HTR-8/SVneo (cell line): ENCODE measurements around the gene SP3.

Experiments
- DNase-seq: peaks from one replicate; pipeline ENCODE4 v3.0.0; 2011; ENCODE audit warnings: low spot score, mixed read lengths; ENCODE audit not compliant: insufficient read length
- FAIRE-seq: peaks from 2 replicates; lab custom pipeline; 2011; peaks lifted over from hg19 to GRCh38; lab: Jason Lieb, UNC

SP3 gene

DNA sequence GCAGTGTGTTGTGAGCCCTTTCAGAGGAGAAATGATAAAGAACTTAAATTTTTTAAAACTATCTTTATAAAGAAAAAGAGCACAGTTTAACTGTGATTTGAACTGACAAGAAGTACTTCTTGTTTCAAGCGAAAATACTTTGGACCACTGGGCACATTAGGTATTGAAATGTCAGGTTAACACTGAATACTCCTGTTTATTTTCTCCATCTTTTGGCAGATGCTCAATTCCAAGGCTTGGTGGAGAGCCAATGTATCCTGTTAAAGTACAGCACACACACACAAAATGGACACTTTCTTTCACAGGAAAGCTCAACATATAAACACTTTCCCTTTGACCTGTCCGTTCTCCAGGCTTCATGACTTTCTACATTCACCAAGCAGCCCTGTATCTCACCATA, 32.6 kb upstream of the SP3 start:
- DNase-seq (no peak), FAIRE-seq (no peak)

DNA sequence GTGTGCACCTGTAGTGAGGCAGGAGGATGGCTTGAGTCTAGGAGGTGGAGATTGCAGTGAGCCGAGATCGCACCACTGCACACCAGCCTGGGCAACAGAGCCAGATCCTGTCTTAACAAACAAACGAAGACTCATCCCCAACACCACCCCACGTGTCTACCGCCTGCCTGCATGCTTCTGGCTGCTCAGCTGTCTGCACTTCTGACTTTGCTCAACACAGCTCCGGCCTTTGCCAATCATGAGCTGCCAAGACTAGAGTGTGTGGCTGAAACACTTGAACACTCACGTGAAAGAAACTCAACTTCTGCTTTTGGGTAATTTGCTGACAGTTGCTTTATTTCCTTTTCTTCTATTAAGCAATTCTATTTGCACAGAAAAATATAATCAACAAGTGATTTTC, 32.1 kb upstream of the SP3 start:
- FAIRE-seq = no peak

DNA sequence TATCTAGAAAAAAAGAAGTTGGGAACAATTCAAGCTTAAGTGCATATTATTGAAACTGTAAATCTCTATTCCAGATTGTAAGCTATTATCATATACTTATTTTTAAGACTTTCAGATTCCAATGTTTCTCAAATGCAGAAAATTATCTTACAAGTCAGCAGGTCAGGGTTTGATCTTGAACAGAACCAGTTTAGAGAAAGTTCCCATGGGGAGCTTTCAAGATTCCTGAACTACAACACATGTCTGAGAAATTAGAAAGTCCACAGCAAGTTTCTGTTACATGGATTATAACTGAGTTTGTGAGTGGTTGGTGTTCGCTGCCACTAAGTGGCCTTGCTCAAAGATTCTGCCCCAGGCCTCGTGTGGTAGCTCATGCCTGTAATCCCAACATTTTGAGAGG, 31.6 kb upstream of the SP3 start:
- DNase-seq (no peak), FAIRE-seq (no peak)

More for the DNA sequence above, 32.1 kb upstream of the SP3 start:
- DNase-seq = no peak

DNA sequence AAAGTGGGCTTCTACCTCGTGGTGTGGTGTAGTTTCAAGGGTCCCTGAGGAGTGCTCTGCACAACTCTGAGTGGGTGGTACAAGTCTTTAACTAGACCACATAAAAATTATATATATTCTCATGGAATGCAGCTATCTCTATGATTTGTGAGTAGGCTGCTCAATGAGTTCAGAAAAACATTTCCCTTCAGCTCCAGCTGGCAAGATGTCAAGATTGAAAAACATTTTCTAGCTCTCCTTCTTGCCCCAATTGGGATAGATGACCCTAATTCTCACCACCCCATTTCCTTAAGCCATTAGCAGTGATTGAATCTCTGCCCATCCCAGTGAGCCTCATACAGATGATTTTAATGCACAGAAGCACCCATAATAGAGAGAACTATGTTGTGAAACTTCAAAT, 28.3 kb upstream of the SP3 start:
- DNase-seq = no peak
- FAIRE-seq = no peak

DNA sequence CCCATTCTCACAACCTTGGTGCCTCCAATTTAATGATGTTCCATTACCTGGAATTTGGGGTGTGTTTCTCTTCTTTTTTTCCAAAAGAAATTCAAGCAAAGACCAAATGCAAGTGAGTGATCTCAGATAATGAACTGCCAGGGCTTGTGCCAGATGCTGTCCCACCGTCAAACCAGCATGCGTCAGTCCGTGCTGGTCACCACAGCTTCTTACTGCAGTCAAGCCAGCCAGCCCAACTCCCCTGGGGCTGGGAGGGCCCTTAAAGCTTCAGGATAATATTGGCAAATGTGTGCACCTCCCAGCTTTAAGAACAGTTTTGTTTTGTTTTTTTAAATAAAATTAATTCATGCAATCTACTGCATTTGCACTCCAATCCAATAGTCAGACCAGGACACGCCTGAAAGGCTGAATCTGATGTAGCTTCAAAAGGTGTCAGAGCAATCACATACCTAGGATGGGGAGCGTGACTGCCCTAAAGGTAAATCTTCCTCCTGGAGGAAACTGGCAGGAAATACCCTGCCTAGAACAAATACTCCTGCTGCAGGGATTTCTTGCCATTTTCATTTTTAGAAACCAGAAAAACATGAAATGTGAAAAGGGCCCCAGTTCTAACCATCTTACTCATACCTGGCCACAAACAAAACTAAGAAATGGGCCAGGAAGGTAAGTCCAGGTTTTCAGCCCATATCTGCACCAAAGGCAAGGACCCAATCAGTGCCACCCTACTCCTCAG, 26.8 kb upstream of the SP3 start:
- FAIRE-seq (no peak), DNase-seq (no peak)

DNA sequence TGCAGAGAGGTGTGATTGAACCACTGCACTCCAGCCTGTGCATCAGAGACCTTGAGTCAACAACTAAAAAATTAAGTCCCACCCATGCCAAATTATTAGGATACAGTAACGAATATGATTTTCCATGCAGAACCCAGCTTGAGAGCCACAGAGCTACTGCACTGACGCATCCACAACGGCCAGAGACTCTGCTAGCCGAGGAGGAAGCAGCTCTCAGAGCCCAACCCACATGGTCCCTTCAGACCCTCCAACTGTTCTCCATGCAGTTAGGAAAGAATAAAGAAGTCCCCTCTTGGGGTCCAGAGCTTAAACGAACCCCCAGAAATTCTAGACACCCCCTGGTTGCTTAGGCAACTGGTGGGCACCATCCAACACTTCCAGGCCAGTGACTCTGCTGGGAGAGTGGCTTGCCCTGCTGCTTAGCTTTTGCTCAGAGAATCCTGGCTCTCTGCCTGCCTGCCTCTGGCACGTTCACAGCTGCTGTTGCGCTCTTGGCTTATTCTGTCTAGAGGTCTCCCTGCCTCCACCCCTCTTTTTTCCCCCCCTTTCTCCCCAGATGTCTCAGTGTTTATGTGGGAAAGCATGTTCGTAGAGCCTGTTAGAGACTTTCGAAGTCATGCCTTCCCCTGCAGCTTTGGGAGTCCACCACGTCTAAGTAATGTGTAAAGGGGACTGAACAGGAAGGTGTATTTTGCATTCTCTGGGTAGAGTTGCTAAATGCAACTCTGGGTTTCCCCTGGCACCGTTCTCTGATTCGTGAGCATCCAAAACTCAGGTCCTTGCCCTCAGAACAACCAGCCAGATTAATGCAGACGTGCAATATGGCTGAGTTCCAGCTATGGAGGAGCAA, 26.0 kb upstream of the SP3 start:
- FAIRE-seq (no peak), DNase-seq (no peak)

DNA sequence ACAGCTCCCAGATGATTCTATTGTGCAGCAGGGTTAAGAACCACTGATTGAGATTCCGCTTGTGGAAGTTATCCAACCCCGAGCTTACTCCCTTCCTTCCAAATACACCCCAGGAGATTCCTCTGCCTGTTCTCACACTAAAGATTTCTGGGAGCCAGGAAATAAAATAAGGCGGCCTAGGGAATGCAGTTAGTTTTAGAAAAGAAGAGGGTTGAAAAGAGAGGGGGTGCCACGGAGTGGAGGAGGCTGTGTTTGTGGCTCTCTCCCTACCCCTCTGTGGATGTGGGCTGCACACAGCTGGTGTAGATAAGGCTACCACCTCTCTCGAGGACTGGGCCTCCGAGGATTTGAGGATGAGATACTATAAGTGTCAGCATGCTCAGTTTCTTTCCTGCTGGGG, 25.1 kb upstream of the SP3 start:
- no peak for FAIRE-seq
- DNase-seq = no peak

DNA sequence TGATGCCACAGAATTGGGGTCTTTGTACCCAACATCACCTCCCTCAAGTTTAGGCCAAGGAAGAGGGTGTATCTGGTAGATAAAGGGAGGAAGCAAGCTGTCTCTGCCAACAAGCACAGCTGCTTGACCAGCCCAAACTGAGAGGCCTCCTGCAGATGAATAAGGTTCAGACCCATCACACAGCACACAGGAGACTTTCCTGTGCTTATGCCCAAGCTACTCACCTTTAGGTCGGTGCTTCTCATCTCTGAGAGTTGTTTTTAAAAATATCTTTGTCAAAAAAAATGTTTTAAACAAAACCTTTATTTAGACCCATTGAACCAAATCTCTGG, 24.7 kb upstream of the SP3 start:
- FAIRE-seq (no peak), DNase-seq (no peak)

DNA sequence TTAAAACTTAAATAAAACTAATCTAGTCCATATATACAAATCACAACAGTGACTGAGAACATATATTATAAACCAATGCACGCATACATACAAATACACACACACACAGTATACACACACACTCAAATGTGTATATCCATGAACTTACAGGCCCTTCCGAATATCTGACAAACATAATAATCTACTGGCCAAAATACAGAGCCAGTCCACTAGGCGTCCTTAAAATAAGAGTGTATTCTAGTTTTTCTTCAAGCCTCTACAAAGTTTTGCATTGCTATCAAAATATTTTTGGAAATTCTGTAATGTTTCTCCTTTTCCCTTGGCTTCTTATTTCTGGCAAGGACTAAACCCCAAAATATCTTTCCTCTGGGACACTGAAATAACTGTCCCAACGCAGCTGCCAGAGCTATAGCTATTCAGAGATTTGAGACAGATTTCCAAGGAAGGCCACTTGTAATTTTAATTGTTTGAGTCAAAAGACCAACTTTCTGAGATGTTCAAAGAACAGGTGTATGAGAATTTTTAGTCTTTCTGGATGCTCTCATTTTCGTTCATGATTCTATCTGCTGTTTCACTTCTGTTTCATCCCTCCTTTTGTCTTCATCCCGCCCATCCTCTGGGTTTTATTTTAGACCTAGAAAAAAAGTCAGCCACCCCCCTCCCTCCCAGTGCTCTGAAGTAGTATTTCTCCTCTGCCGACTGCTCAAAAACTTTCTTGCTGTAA, 24.1 kb upstream of the SP3 start:
- DNase-seq = no peak
- FAIRE-seq = no peak

GRCh38 chr2:173986805-173987204, 21.6 kb upstream of the SP3 start:
- no peak for FAIRE-seq
- no peak for DNase-seq

DNA sequence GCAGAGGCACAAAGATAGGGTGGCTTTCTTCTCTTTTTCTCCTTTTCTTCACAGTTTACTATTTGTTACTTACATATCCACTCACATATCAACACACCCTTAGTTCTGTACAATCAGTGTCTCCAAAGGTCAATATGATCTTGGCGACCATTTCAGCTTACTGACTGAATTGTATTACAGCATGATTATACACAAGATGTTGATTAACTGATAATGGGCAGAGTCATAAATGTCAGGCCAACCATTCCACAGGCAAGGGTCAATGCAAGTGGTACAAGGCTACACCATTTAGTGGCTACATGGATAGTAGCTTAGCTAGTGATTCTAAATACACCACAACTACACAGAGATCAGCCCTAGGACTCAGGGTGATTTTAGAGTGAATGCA, 20.4 kb upstream of the SP3 start:
- DNase-seq = no peak
- FAIRE-seq = no peak

DNA sequence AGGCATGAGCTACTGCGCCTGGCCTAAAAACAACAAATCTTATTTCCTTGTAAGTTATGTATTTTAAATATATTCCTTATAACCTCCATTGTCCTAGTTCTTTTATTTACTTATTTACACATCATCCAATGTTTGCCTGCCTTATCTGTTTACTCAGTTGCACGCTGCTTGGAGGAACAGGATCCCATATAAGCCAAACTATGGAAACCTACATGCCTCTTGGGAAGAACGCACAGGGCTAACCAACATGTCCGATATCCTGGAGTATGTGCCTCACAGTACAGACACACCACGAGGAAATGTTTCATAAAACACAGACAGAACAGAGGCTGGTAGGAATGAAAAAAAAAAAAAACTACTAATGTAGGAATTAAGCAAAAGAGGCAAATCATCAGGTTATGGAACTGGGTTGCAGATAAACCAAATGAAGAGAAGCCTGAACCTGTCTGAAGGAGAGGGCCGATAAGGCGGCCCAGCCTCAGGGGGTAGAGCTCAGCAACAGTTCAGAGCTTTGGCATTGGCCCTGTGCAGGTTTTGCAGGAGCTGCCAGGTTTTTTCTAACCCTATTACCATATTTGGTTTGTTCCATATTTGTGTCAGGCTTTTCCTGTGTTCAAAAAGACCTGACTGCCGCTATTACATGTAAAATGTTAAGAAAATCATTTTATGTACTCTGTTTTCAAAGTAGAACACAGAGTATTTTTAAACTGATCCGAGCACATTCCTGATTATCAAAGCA, 19.9 kb upstream of the SP3 start:
- no peak for DNase-seq

DNA sequence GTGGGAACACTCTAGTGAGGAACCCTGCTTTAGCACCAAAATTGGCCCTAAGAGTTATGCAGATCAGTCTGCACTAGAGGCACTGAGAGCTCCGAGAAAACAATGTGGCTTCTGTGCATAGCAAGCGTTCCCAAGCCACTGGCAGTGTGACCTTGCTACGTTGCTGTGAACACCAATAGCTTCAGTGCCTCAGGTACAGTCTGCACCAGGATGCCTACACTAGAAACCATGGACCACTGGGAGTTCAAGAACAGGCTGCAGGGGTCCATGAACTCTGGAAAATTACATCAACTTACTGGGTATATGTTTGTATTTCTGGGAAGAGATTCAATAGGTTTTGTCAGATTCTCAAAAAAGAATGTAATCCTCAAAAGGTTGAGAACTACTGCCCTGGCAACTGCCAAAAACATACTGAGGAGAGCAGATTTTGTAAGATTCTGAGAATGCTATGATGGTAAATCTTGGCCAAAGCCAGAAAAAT, 18.3 kb upstream of the SP3 start:
- DNase-seq (no peak), FAIRE-seq (no peak)

More for the DNA sequence above, 19.9 kb upstream of the SP3 start:
- FAIRE-seq = no peak

- no peak for DNase-seq
- FAIRE-seq = no peak
Observed at GRCh38 chr2:173982918-173983317, 17.7 kb upstream of the SP3 start.

GRCh38 chr2:173982182-173982714, 17.1 kb upstream of the SP3 start:
- DNase-seq (no peak), FAIRE-seq (no peak)

- DNase-seq (no peak), FAIRE-seq (no peak)
Observed at GRCh38 chr2:173981520-173981919, 16.3 kb upstream of the SP3 start.

- FAIRE-seq = no peak
Observed at GRCh38 chr2:173979751-173980351, 14.7 kb upstream of the SP3 start.

DNA sequence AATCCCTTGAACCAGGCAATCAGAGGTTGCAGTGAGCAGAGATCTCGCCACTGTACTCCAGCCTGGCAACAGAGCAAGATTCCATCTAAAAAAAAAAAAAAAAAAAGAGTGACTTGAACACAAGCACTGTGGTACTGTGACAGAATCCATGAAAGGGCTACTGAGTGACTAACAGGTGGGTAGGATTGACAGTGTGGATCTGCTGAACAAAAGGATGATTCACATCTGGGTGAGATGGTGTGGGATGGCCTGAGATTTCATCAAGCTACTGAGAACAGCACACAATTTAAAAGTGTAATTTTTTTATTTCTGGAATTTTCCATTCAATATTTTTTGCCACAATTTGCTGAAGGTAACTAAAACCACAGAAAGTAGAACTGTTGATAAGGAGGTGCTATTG, 13.3 kb upstream of the SP3 start:
- FAIRE-seq = no peak
- no peak for DNase-seq

More at GRCh38 chr2:173979751-173980351, 14.7 kb upstream of the SP3 start:
- DNase-seq = no peak

GRCh38 chr2:173972636-173973035, 7.5 kb upstream of the SP3 start:
- DNase-seq (no peak), FAIRE-seq (no peak)

- no peak for FAIRE-seq
Observed at GRCh38 chr2:173972165-173972564, 7.0 kb upstream of the SP3 start.

More at GRCh38 chr2:173972165-173972564, 7.0 kb upstream of the SP3 start:
- DNase-seq = no peak
